Retinal pigment epithelial cell (primary cell): ENCODE results near the gene FZR1.

Source experiments
- DNase-seq: peaks from one replicate; pipeline ENCODE4 v3.0.0-alpha.2; 2010; ENCODE audit warnings: low read depth
- H3K4me3 ChIP-seq: 2 replicates; pipeline ENCODE4 v1.5.1; 2011; ENCODE audit warnings: mild to moderate bottlenecking, low read length, control low read depth, moderate library complexity
- CTCF ChIP-seq: conservative IDR thresholded peaks from 2 replicates; pipeline ENCODE4 v1.5.1; 2011; ENCODE audit warnings: low read depth, low read length, control low read depth, inconsistent platforms

The FZR1 gene

GRCh38 chr19:3491396-3492119 is 14.6 kb upstream of the FZR1 start:
- no peak overlapping the region for H3K4me3 ChIP-seq
- DNase-seq, result no peak
- TF ChIP-seq CTCF, result no peak

- no peak overlapping the region for H3K4me3 ChIP-seq
- TF ChIP-seq CTCF, result no peak
- no peak for DNase-seq
Observed at GRCh38 chr19:3492131-3492839, 13.8 kb upstream of the FZR1 start.

GRCh38 chr19:3492919-3493318 is 13.2 kb upstream of the FZR1 start:
- no peak for TF ChIP-seq CTCF
- H3K4me3 ChIP-seq, result no peak overlapping the region
- DNase-seq, result no peak

- no peak for TF ChIP-seq CTCF
- H3K4me3 ChIP-seq, result no peak overlapping the region
- DNase-seq, result no peak
Observed at GRCh38 chr19:3493651-3494050, 12.5 kb upstream of the FZR1 start.

- peak; percentile 34 for DNase-seq
- H3K4me3 ChIP-seq, result no peak overlapping the region
- no peak for TF ChIP-seq CTCF
Observed at GRCh38 chr19:3494051-3494450, 12.1 kb upstream of the FZR1 start.

- H3K4me3 ChIP-seq, result no peak overlapping the region
- TF ChIP-seq CTCF, result no peak
- DNase-seq, result no peak
Observed at GRCh38 chr19:3494559-3494958, 11.6 kb upstream of the FZR1 start.
